Activated CD4-positive, alpha-beta T cell treated with anti-CD3 and anti-CD28 coated beads, Interleukin-2, amount 10 ng/mL, durations not matched to agents 24 days and 14 days (primary cell): Measurements from ENCODE around the gene ZCWPW1. TPM values are rescaled to one million over a fixed set of nuclear protein-coding genes. Genes with fewer than 3 reads are reported as not detected.

Source experiments
- DNase-seq: peaks from one replicate; pipeline ENCODE4 v3.0.0; 2022
- H3K27ac Mint-ChIP-seq: one replicate; pipeline ENCODE4 v1.8.0; 2022; ENCODE audit warnings: mild to moderate bottlenecking, mixed read lengths
- H3K27me3 Mint-ChIP-seq: one replicate; pipeline ENCODE4 v1.8.0; 2022; ENCODE audit warnings: mixed read lengths
- H3K36me3 Mint-ChIP-seq: one replicate; pipeline ENCODE4 v1.8.0; 2022; ENCODE audit warnings: low read depth, mild to moderate bottlenecking, mixed read lengths
- H3K4me1 Mint-ChIP-seq: one replicate; pipeline ENCODE4 v1.8.0; 2021; ENCODE audit warnings: mixed read lengths
- H3K4me3 Mint-ChIP-seq: one replicate; pipeline ENCODE4 v1.8.0; 2022; ENCODE audit warnings: mild to moderate bottlenecking, moderate library complexity, mixed read lengths
- H3K9me3 Mint-ChIP-seq: one replicate; pipeline ENCODE4 v1.8.0; 2021; ENCODE audit warnings: mixed read lengths
- intact Hi-C: fragments of 100-400 bp; cut with micrococcal nuclease; formaldehyde crosslinking; loops from one replicate; pipeline ENCODE4 v1.15.1; 2023
- total RNA-seq: library from RNA; stranded (reverse); gene quantifications from 2 replicates; pipeline ENCODE4 v1.2.3, GENCODE V29; 2022

Gene ZCWPW1, protein sequence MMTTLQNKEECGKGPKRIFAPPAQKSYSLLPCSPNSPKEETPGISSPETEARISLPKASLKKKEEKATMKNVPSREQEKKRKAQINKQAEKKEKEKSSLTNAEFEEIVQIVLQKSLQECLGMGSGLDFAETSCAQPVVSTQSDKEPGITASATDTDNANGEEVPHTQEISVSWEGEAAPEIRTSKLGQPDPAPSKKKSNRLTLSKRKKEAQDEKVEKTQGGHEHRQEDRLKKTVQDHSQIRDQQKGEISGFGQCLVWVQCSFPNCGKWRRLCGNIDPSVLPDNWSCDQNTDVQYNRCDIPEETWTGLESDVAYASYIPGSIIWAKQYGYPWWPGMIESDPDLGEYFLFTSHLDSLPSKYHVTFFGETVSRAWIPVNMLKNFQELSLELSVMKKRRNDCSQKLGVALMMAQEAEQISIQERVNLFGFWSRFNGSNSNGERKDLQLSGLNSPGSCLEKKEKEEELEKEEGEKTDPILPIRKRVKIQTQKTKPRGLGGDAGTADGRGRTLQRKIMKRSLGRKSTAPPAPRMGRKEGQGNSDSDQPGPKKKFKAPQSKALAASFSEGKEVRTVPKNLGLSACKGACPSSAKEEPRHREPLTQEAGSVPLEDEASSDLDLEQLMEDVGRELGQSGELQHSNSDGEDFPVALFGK
- total RNA-seq: 1.7 and 2.6 TPM in 2 replicates

DNA sequence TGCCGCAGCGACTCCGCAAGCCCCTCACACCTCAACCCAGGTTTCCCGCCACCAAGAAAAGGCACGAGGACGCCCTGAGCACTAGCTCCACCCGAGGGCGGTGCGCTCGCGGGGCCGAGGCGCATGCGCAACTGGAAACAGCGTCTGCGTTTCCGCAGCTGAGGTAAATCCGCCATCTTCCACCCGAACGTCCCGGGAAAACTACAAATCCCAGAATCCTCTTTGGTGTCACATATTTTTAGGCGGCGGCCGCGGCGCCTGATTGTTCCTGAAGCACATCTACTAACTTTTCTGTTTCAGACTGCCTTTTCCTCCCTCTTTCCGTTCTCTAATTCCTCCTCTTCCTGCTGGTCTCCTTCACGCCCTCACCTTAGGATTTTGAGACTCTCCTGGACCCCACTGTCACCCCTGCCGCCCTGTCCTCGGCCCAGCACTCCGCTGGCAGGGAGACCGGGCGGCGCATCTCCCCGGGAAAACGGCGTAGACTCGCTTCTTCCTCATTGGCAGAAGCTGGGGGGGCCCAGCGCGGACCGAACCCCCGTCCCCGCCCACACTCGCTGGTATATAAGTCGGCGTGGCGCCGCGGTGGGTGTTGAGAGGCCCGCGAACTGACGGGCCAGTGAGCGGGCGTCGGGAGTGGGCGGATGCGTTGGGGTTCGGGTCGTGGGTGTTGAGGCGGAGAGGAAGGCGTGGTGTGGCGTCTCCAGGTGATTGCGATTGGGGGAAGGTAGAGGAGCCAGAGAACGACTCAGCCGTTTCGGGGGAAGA is at the start of gene ZCWPW1:
Gene ZCWPW1, minus strand, starts transcription at position 505 of the 768 bp plus-strand sequence. CDS start 8,054 bp downstream, outside the sequence.
- Mint-ChIP-seq H3K27me3 (peaks cover 11% of the 10 kb centered on the region), H3K9me3 (peaks cover 4% of the 10 kb centered on the region), H3K36me3 (peaks cover 33% of the 10 kb centered on the region), H3K4me3 (peak within 1 kb of the TSS; percentile 95), H3K27ac (peak within 1 kb of the TSS; percentile 97), H3K4me1 (peaks cover 36% of the 10 kb centered on the region)
- peak; percentile 99 for DNase-seq
- intact Hi-C loops: loop anchor here (1.0 to 5.0 kb wide), 11 partner anchors 8 to 956 kb away; partner anchors contain the start of genes AGFG2, CNPY4, LAMTOR4 and MBLAC1

DNA sequence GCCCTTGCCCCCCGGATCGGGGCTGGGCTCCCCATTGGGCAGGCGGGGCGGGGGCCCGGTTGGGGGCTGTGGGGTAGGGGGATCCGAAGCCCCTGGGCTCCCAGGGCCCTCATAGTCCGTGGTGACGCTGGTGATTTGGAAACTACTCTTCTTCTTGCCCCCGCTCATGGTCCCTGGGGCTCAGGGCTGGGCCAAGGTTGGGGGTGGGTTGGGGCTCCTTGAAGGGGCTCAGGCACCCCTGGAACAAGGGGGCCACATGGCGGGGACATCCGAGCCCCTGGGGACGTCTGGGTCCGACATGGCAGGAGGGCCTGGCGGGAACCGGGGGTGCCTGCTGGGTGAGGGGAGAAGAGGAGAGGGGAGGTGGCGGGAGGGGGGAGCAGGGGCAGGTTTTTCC is 49.4 kb upstream of the ZCWPW1 start:
- Mint-ChIP-seq H3K27ac (peak overlapping the region; percentile 88), H3K27me3 (no peaks in the 10 kb centered on the region), H3K4me1 (peaks cover 43% of the 10 kb centered on the region)

GRCh38 chr7:100476903-100477870 is 48.7 kb upstream of the ZCWPW1 start:
- Mint-ChIP-seq H3K27ac (peak overlapping the region; percentile 82), H3K27me3 (no peaks in the 10 kb centered on the region), H3K36me3 (peaks cover 46% of the 10 kb centered on the region), H3K9me3 (no peaks in the 10 kb centered on the region), H3K4me3 (peak overlapping the region; percentile 92), H3K4me1 (peaks cover 41% of the 10 kb centered on the region)
- intact Hi-C loops: loop anchor here (5.0 kb wide), 1 partner anchor 215 kb away; the partner anchor contains the start of gene GIGYF1
- DNase-seq: peak; percentile 83

More for the DNA sequence above, 49.4 kb upstream of the ZCWPW1 start:
- Mint-ChIP-seq H3K36me3 (peaks cover 42% of the 10 kb centered on the region), H3K4me3 (peak overlapping the region; percentile 92), H3K9me3 (no peaks in the 10 kb centered on the region)
- DNase-seq: no peak
- intact Hi-C loops: loop anchor here (2.0 to 5.0 kb wide), 2 partner anchors 199 to 214 kb away; partner anchors contain the start of gene GIGYF1

- Mint-ChIP-seq H3K36me3 (peaks cover 49% of the 10 kb centered on the region), H3K4me1 (peaks cover 41% of the 10 kb centered on the region), H3K27ac (peak overlapping the region; percentile 90), H3K4me3 (peak overlapping the region; percentile 92), H3K27me3 (no peaks in the 10 kb centered on the region), H3K9me3 (no peaks in the 10 kb centered on the region)
- intact Hi-C loops: loop anchor here (5.0 kb wide), 1 partner anchor 216 kb away; the partner anchor contains the start of gene GIGYF1
- DNase-seq: no peak
Measured at GRCh38 chr7:100476101-100476780, 47.7 kb upstream of the ZCWPW1 start.

DNA sequence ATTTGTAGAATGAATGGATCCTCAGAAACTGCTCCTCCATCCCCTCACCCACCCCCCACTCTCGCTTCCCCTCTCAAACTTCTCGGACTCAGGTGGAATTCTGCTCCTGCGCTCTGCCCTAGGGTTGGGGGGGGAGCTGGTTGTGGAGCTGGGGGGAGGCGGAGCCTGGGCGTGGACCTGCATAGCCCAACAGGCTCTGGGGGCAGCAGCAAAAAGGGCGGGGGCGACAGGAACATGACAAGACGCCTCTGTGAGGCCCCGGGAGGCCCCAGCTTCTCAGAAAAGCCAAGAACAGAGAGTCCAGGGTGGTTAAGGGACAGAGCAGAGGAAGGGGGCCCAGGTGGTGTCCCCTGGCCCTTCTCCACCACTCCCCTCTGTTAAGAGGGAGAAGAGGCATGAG is 47.0 kb upstream of the ZCWPW1 start:
- Mint-ChIP-seq H3K9me3 (no peaks in the 10 kb centered on the region), H3K4me1 (peaks cover 41% of the 10 kb centered on the region), H3K27me3 (no peaks in the 10 kb centered on the region), H3K27ac (peak overlapping the region; percentile 90), H3K36me3 (peaks cover 52% of the 10 kb centered on the region), H3K4me3 (peak overlapping the region; percentile 92)
- DNase-seq: no peak
- intact Hi-C loops: loop anchor here (5.0 kb wide), 1 partner anchor 217 kb away; the partner anchor contains the start of gene GIGYF1

DNA sequence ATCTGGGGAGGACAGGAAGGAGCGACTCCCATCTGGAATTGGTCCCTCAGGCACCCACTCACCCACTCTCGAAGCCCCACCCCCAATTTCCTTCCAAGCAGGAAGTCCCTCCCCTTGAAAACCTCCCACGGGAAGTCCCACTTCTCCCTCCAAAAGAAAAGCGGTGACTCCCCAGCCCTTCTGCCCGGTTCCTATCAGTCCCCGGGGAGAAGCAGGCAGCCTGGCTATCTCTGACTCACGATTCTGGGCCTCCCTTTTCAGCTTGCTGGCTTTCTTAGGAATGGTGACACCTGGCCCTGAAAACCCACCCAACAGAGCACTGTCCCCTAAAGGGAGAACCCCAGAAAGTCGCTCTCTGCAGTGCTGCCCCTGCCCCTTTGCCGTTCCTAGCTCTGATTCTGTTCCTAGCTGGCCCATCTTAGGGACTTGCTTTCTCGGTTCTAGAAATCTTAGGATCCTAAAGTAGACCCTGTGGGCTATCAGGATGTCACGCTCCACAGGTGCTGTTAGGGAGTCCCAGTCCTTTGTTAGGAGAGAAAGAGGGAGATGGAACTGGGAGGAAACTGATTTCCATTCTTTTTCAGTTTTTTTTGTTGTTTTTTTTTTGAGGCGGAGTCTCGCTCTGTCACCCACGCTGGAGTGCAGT is 44.5 kb upstream of the ZCWPW1 start:
- H3K4me1 Mint-ChIP-seq: peaks cover 42% of the 10 kb centered on the region
- DNase-seq: no peak
- intact Hi-C loops: no loop called here
- no peaks in the 10 kb centered on the region for H3K27me3 Mint-ChIP-seq
- peaks cover 57% of the 10 kb centered on the region for H3K36me3 Mint-ChIP-seq
- H3K4me3 Mint-ChIP-seq: no peak overlapping the region
- H3K9me3 Mint-ChIP-seq: no peaks in the 10 kb centered on the region
- no peak overlapping the region for H3K27ac Mint-ChIP-seq

DNA sequence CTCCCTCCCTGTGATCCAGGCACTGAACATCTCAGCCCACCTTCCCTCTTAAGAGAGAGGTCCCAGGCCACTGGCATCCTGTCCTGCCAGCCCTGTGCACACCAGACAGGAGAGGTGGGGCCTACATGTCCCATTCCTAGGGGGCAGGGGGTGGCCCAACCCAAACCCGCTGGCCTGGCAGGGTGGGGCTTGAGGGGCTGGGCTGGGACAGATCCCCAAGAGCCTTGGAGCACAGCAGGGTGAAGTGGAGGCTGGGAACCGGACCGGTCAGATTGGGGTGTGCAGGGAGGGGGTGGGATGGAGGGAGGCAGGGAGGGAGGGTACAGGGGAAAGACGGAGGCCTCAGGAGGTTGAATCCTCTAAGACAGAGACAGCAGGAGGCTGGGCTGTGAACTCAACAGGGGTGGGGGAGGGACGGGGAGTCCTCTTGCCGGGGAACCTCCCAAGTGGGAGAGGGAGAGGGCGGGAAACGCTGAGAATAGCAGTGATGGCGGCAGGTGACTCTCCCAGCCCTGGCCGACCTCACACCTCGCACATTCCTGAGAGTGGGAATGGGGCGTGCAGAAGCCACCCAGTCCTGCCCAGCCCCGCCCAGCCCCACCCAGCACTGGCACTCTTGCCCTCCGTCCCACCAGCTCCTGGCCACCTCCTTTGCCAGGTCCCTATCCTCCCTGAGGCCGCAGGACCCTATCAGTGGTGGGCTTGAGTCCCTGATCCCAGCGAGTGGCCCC is 43.8 kb upstream of the ZCWPW1 start:
- Mint-ChIP-seq H3K27ac (no peak overlapping the region), H3K4me1 (peaks cover 42% of the 10 kb centered on the region), H3K36me3 (peaks cover 58% of the 10 kb centered on the region), H3K4me3 (no peak overlapping the region), H3K9me3 (no peaks in the 10 kb centered on the region), H3K27me3 (no peaks in the 10 kb centered on the region)
- intact Hi-C loops: no loop called here
- DNase-seq: no peak

GRCh38 chr7:100471021-100471420 is 42.5 kb upstream of the ZCWPW1 start:
- Mint-ChIP-seq H3K4me1 (peaks cover 33% of the 10 kb centered on the region), H3K27me3 (no peaks in the 10 kb centered on the region), H3K36me3 (peaks cover 54% of the 10 kb centered on the region), H3K9me3 (no peaks in the 10 kb centered on the region), H3K4me3 (no peak overlapping the region), H3K27ac (peak overlapping the region; percentile 40)
- intact Hi-C loops: no loop called here
- DNase-seq: no peak

DNA sequence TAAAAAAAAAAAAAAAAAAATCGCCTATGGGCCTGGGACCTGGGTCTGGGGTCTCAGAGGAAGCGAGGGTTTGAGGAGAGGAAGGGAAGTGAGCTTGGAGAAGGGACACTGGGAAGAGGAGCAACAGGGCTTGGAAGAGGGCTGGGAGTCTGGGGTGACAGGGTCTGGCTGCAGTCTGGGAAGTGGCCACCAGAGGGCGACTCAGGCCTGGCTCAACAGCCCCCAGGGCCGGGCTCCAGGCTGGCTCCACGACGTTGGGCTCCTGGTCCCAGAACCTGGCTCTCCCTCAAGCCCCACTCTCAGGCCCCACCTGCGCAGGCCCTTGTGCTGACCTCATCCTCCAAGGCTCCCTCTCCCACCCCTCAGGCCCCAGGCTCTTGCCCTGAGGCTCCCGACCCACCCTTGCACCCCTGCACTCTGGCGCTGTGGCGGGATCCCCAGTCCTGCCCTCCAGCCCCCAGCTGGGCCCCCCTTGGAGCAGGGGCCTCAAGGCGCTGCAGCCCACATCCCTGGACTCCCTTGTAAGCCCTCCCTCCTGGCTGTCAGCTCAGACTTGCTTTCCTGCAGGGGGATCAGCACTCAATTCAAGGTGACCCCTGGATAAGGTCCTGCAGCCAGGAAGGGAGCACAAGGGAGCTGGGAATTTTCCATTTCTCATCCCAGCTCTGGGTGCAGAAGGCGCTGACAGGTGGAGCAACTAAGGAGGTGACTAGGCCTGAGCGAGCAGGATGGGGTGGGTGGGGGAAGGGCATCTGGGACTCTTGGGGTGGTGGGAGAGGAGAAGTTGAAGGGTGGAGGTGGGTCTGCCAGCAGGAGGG is 40.9 kb upstream of the ZCWPW1 start:
- H3K4me3 Mint-ChIP-seq: no peak overlapping the region
- H3K27me3 Mint-ChIP-seq: no peaks in the 10 kb centered on the region
- H3K9me3 Mint-ChIP-seq: no peaks in the 10 kb centered on the region
- H3K36me3 Mint-ChIP-seq: peaks cover 47% of the 10 kb centered on the region
- no peak overlapping the region for H3K27ac Mint-ChIP-seq
- DNase-seq: peak; percentile 94
- intact Hi-C loops: loop anchor here (1.0 kb wide), 2 partner anchors 14 to 90 kb away; partner anchors contain the start of gene NYAP1
- H3K4me1 Mint-ChIP-seq: peaks cover 25% of the 10 kb centered on the region

DNA sequence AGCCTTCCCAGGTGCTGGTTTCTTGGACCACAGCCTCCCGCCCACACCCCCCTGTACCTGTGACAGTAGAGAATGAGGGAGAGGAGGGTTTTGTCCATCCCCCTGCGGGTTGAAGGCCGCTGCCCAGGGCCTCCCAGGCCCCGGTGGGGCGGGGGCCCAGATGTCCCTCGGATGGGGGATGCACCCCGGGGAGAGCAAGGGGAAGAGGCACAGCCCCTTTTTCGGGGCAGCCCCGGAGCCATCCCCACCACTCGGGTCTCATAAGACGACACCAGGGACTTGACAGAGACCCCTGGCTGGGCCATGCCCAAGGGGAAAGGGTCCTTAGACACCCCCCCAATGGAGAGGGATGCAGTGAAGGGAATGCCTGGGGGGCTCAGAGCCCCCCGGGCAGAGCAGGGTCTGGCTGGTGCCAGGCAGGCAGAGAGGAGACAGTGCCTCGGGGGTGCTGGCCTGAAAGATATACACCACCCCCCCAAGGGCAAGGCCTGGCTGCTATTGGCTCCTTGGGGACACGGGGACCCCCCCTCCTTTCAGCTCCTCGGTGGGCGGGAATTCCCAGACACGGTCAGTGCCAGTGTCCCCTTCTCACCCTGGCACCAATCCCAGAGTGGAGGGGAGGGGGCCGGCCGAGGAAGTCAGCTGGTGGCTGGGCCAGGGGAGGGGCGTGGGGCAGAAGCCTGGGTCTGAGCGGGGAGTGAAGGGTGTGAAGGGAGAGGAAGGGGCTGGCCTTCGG is 39.3 kb upstream of the ZCWPW1 start:
- intact Hi-C loops: no loop called here
- H3K4me3 Mint-ChIP-seq: no peak overlapping the region
- DNase-seq: no peak
- no peaks in the 10 kb centered on the region for H3K27me3 Mint-ChIP-seq
- H3K36me3 Mint-ChIP-seq: peaks cover 43% of the 10 kb centered on the region
- peaks cover 11% of the 10 kb centered on the region for H3K4me1 Mint-ChIP-seq
- no peaks in the 10 kb centered on the region for H3K9me3 Mint-ChIP-seq
- no peak overlapping the region for H3K27ac Mint-ChIP-seq
